Left ventricle myocardium superior (tissue), 1 donor: Measurements from ENCODE around the gene NAPB. TPM values are rescaled to one million over a fixed set of nuclear protein-coding genes. Genes with fewer than 3 reads are reported as not detected.
"Not testable (repeated sequence)": the region's sequence is repeated elsewhere in the genome, so short reads cannot be mapped to it uniquely, and the experiment has no call there.

Source experiments
- ATAC-seq: fragments of 200-7000 bp; cut with Tn5 transposase; one replicate; pipeline ENCODE4 v1.9.1; 2020; ENCODE audit warnings: mild to moderate bottlenecking, moderate library complexity
- DNase-seq: peaks from one replicate; pipeline ENCODE4 v3.0.0-alpha.2; 2020
- intact Hi-C: fragments of 100-400 bp; cut with micrococcal nuclease; formaldehyde crosslinking; loops from one replicate; pipeline ENCODE4 v1.11.0; 2022
- long read RNA-seq: library from polyadenylated mRNA; unstranded; transcript quantifications from one replicate; pipeline ENCODE4 v2.0.0, GENCODE V29; 2021
- total RNA-seq: library from RNA; stranded (reverse); fragmentation: NEBNext Ultra II Directional; extraction: Animal tissue kit (Norgen Biotek cat#: 25700); gene quantifications from one replicate; pipeline ENCODE4 v1.2.1, GENCODE V29; 2021
- donor health status: DM: no; HTN: yes; CAD: no; lungs with severe emphysema.

Gene NAPB
- 6.0 TPM for total RNA-seq
- long read RNA-seq, transcript NAPB-201 (11 exons, 3,837 nt), result major isoform, 5 of 9 reads
- long read RNA-seq, partial matches to known transcripts, result 0 of 9 reads
- long read RNA-seq, other reads (novel, unspliced or antisense), result 3 of 9 reads

DNA sequence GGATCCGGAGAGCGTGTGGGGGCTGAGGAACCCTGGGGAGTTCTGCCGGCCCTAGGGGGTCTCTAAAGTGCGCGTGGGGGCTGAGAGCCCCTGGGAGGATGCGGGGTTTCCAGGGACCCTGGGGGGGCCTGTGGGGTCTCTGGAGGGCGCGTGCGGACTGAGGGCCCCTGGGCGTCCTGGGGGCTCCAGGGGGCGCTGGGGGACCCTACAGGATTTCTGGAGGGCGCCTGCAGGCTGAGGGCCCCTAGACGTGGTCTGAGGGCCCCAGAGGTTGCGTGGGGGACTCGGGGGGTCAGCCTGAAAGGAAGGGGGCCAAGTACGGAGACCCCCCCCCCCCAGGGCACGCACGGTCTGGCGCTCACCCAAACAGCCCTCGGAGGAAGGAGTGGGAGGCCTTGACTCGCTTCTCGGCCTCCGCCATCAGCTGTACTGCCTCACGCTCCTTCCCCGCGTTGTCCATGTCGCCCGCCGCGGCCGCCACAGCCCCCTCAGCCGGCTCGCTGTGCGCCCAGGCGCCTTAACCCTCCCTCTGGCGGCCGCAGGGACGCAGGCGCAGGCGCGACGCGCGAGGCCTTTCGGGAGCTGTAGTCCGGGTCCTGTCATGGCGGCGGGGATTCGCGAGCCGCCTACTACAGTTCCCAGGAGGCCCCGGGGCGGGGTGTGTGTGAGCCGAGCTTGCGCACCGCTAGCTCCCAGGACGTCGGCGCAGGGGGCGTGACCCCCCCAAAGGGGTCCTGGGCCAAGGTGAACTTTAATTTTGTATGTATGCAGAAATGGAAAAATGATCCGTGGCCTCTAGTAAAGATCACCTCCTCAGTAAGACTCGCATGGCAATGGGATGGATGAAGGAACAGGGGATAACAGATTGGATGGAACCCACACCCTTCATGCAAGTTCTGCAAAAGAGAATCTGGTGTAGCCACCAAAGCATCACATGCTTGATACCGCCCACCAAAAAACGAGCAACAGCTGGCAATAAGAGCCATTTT lies at the start of gene NAPB:
NAPB (minus strand) TSS at position 546 of the 989 bp plus-strand sequence; CDS start at position 460, 86 bp downstream.
- intact Hi-C loops, result no loop called here
- DNase-seq (peak; percentile 98), ATAC-seq (peak; percentile 99)

GRCh38 chr20:23466961-23467360 lies 45.7 kb upstream of the NAPB start:
- intact Hi-C loops, ATAC-seq, DNase-seq: not testable (repeated sequence)

DNA sequence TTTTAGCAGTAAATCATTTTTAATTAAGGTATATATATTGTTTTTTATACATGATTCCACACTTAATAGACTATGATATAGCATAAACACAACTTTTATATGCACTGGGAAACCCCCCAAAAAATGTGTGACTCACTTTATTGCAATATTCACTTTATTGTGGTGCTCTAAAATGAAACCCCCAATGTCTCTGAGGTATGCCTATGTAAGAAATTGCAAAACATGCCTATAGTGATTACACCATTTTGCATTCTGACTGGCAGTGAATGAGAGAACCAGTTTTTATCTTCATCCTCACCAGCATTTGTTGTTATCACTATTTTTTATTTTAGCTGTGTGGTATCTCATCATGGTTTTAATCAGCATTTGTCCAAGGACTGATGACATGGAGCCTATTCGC lies 39.9 kb upstream of the NAPB start:
- no peak for DNase-seq
- no peak for ATAC-seq
- intact Hi-C loops, result no loop called here

GRCh38 chr20:23459461-23460150 lies 38.3 kb upstream of the NAPB start:
- intact Hi-C loops, result no loop called here
- no peak for ATAC-seq
- no peak for DNase-seq

DNA sequence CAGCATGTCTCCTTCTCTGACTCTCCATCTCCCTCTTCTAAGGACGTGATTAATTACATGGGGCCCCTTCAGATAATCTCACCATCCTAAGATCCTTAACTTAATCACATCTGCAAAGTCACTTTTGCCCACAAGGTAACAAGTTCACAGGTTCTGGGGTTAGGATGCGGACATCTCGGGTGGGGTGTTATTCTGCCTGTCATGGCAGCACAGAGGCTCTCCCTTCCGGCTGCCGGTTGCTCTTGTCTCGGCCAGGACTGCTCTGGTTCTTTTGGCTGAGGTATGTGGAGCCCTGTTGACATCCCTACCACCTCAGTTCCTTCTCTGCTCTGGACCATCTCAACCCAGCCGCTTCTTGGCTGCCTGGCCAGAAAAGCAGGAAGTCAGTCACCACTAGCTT lies 35.6 kb upstream of the NAPB start:
- intact Hi-C loops, result no loop called here
- ATAC-seq (no peak), DNase-seq (no peak)

GRCh38 chr20:23456409-23456808 lies 35.1 kb upstream of the NAPB start:
- ATAC-seq (no peak), DNase-seq (no peak)
- intact Hi-C loops, result no loop called here

GRCh38 chr20:23455639-23456038 lies 34.4 kb upstream of the NAPB start:
- intact Hi-C loops, result no loop called here
- no peak for DNase-seq
- ATAC-seq, result no peak

DNA sequence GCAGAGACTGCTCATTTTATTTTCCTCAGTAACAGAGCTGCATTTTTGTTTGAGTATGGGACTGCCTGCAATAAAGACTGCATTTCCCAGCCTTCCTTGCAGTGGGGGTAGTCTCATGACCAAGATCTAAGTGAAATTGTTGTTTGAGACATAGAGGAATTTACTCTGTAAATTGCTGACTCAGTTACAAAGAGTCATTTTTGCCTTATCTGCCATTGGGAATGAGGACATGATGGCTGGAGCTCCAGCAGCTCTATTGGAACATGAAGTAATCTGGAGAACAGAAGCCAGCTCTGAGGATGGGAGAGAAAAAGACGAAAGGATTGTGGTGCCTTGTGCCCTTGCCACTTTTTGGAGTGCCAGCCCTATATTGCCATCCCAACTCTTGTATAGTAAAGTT lies 33.5 kb upstream of the NAPB start:
- ATAC-seq (no peak), DNase-seq (no peak)
- intact Hi-C loops, result no loop called here

DNA sequence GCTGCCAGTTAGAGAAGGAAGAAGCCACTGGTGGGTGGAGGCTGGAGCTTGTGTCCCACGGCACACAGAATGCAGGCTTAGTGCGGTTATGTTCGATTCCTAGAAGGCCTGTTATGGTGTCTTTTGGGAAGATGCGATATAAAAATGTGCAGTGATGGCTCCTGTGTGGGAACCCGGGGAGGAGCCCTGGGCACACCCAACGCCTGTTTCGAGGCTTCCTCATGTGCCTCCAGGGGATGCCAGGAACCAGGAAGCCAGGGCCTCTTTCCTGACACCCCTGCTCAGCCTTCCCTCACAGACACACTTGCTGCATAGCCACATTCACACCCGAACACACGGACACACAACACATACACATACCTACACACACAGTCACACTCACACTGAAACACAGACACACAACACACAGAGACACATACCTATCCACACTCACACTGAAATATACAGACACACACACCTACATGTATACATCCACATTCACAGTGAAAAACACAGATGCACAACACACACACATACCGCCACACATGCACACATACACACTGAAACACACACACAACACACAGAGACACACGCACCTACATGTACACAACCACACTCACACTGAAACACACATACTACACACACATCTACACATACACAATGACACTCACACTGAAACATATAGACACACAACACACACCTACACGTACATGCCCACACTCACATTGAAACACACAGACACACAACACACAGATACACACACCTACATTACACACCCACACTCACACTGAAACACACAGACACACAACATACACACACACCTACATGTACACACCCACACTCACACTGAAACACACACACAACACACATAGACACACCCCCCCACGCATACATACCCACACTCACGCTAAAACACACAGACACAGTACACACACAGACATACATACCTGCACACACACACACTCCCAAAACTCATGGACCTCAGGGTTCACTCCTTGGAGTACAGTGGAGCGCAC lies 32.6 kb upstream of the NAPB start:
- intact Hi-C loops, result no loop called here
- no peak for ATAC-seq
- no peak for DNase-seq

- intact Hi-C loops, result no loop called here
- ATAC-seq (no peak), DNase-seq (no peak)
Observed at GRCh38 chr20:23452776-23453175, 31.5 kb upstream of the NAPB start, which contains the start of gene CST11. Gene CST11, minus strand, starts transcription at chr20:23452876. Its CDS starts 65 bp downstream, at chr20:23452811.

DNA sequence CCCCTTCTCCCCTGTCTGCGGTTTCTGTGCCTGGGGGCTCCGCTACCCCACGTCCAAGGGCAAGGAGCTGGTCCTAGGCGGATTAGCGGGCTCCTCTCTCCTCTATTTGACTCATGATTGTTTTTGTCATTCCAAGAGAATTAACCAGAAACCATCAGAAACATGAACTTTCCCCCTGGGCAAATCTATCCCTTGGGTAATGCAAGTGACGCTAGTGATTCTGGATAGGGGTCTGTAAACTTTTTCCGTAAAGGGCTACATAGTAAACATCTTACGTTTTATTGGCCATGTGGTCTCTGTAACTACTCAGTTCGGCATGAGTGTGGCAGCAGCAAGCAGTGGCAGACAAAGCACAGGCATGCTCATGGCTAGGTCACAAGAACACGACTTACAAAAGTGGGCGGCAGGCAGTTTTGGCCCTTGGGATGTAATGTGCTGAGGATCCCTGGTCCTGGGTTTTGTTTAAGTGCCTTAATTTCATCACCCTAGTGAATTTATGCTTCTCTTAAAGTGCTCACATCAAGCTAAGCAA lies 30.7 kb upstream of the NAPB start:
- DNase-seq (no peak), ATAC-seq (no peak)
- intact Hi-C loops, result no loop called here

- DNase-seq (no peak), ATAC-seq (no peak)
- intact Hi-C loops, result no loop called here
Observed at GRCh38 chr20:23450877-23451276, 29.6 kb upstream of the NAPB start.

GRCh38 chr20:23449421-23449820 lies 28.1 kb upstream of the NAPB start:
- ATAC-seq, result no peak
- DNase-seq, result no peak
- intact Hi-C loops, result no loop called here

GRCh38 chr20:23448167-23448566 lies 26.9 kb upstream of the NAPB start:
- ATAC-seq (no peak), DNase-seq (no peak)
- intact Hi-C loops, result no loop called here

DNA sequence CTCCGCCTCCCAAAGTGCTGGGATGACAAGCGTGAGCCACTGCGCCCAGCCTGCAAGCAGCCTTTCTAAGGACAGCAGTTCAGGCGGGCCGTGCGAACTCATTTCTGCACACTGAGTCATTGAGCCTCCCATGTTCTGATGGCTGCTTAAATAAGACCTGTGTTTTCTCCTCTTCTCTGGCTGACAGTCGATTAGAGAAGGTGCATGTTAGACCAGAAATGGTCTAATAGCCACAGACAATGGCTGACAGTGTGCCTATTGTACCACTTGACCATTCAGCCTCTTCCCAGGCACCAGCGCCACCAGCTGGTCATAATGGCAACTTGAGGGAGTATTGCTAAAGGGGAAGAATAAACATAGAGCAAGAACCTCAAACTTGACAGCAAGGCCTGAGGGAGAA lies 25.2 kb upstream of the NAPB start:
- ATAC-seq (peak; percentile 86), DNase-seq (peak; percentile 73)
- intact Hi-C loops, result no loop called here

DNA sequence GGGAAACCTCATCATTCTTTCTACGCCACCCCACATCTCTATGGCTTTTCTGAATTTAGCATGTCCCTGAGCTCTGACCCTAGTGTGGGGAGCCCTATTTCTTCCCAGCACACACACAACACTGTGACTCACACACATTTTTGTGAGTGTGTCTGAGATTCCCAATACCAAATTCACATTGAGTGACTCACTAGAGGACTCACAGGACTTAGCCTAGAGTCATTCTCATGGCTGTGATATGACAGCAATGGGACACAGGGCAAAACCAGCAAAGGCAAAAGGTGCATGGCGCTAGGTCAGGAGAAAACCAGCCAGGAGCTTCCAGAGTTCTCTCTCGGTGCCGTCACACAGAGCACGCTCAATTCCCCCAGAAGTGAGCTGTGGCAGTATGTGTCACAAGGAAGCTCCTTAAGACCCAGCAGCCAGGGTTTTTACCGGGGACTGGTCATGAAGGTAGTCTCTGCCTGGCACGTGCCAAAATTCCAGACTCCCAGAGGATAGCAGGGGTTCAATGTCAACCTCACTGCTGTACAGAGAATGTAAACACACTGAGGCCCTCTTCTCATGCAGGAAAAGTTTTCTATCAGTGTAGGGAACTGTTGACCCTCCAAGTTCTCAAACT lies 24.4 kb upstream of the NAPB start:
- intact Hi-C loops, result no loop called here
- ATAC-seq (no peak), DNase-seq (no peak)

DNA sequence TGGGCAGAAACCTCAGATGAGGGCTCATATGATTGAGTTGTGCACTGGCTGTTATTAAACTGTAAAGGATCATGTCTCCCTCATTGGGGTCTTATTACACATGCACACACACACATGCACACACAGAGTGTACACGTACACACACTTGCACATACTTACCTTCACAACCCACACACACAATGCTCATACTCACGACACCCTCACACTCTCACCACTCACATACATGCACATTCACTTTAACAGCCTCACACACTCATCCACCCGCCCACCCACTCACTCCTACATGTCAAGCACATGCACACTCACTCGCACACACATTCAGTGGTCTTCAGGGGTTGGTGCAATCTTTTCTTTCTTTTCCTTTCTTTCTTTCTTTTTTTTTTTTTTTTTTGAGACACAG lies 23.6 kb upstream of the NAPB start:
- intact Hi-C loops, result no loop called here
- DNase-seq (no peak), ATAC-seq (no peak)

DNA sequence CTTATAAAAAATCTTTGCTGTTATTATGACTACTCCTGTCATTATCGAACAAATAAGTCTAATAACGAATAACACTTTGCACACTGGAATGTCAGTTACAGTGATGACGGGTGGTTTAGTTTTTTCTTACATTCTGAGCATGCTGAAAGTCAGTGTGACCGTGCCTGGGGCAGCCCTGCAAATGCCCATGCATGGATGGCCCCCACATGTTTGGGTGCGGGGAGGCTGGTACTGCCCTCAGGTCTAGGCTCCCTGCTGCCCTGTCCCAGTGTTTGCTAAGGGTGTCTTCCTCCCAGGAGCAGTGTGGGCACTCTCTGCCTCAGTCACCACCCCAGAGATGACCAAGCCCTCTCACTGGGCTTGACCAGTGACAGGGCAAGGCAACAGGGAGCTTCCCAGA lies 21.1 kb upstream of the NAPB start:
- intact Hi-C loops, result no loop called here
- no peak for DNase-seq
- ATAC-seq, result no peak
